HG02852 (cell line): ENCODE measurements around the gene DPF3.

Experiments used
- ATAC-seq: cut with Tn5 transposase; IDR thresholded peaks from one replicate; pipeline ENCODE4 v1.9.1; 2021; ENCODE audit warnings: mild to moderate bottlenecking, moderate library complexity; ENCODE audit not compliant: unreplicated experiment

The DPF3 gene

GRCh38 chr14:72574715-72575114 is 319.2 kb downstream of the DPF3 start:
- ATAC-seq: no peak

GRCh38 chr14:72573725-72574417 is 320.0 kb downstream of the DPF3 start:
- ATAC-seq: no peak
